Lower lobe of right lung (tissue), 2 donors: ENCODE measurements around the gene COMT. TPM values are rescaled to one million over a fixed set of nuclear protein-coding genes. Genes with fewer than 3 reads are reported as not detected.

Experiments
- ATAC-seq, 2 donors: fragments of 200-7000 bp; cut with Tn5 transposase; one replicate each; pipeline ENCODE4 v1.9.1; 2020 to 2022; ENCODE audit warnings: mild to moderate bottlenecking in 2 of 2, moderate library complexity in 2 of 2
- DNase-seq: peaks from one replicate; pipeline ENCODE4 v3.0.0-alpha.2; 2020
- H3K27ac ChIP-seq: fragments of 200-600 bp; one replicate; pipeline ENCODE4 v1.8.0; 2022
- H3K27me3 ChIP-seq: fragments of 200-600 bp; one replicate; pipeline ENCODE4 v1.8.0; 2022; ENCODE audit warnings: low read depth
- H3K36me3 ChIP-seq: fragments of 200-600 bp; one replicate; pipeline ENCODE4 v1.8.0; 2022; ENCODE audit warnings: mild to moderate bottlenecking
- H3K4me1 ChIP-seq: fragments of 200-600 bp; one replicate; pipeline ENCODE4 v1.8.0; 2022
- H3K4me3 ChIP-seq: fragments of 200-600 bp; one replicate; pipeline ENCODE4 v1.8.0; 2022; ENCODE audit warnings: mild to moderate bottlenecking
- H3K9me3 ChIP-seq: fragments of 200-600 bp; one replicate; pipeline ENCODE4 v1.8.0; 2022
- intact Hi-C: fragments of 100-400 bp; cut with DNase I; formaldehyde crosslinking; loops from one replicate; pipeline ENCODE4 v1.11.0; 2022
- long read RNA-seq: library from polyadenylated mRNA; unstranded; transcript quantifications from one replicate; pipeline ENCODE4 v2.0.0, GENCODE V29; 2021
- total RNA-seq: library from RNA; stranded (reverse); fragmentation: NEBNext Ultra II Directional; extraction: Animal tissue kit (Norgen Biotek cat#: 25700); gene quantifications from one replicate; pipeline ENCODE4 v1.2.1, GENCODE V29; 2021
- TF ChIP-seq, protein P1 (sequence below): fragments of 200-600 bp; IDR thresholded peaks from one replicate; pipeline ENCODE4 v1.8.0; 2022; ENCODE audit warnings: antibody characterized with exemption, mild to moderate bottlenecking
- donor health status: DM: no; HTN: yes; CAD: no; lungs with severe emphysema.

The COMT gene
- total RNA-seq, result 235 TPM
- long read RNA-seq, transcript COMT-202 (6 exons, 2,437 nt), result major isoform, 226 of 394 reads
- long read RNA-seq, transcript COMT-209 (4 exons, 1,035 nt), result minor isoform, 59 of 394 reads
- long read RNA-seq, partial matches to known transcripts, result 50 of 394 reads
- long read RNA-seq, other reads (novel, unspliced or antisense), result 57 of 394 reads

DNA sequence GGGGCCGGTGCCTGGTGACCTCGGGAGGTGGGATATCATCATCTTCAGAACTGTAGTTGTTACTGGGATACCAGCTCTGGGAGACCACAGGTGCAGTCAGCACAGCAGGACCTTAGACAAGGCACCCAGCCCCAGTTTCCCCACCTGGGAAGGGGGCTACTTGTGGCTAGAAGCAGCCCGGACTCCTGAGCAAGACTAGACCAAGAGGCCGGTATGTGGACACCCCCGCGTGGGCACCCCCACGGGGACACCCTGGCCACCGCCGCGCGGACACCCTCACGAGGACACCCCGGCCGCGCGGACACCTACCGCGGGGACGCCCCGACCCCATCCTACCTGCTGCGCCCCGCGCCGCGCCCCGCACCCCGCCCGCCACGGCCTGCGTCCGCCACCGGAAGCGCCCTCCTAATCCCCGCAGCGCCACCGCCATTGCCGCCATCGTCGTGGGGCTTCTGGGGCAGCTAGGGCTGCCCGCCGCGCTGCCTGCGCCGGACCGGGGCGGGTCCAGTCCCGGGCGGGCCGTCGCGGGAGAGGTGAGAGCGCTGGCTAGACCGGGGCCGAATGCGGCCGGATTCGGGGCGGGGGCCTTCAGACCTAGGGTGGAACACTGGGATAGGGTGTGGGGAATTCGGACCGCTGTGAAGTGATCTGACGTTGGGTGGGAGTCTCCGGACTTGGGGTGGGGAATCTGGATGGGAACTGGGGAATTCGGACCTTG, at the start of gene COMT, which contains the start of gene TXNRD2:
Gene COMT, plus strand, starts transcription at position 408 of the 718 bp plus-strand sequence. CDS start 20,755 bp downstream, outside the sequence.
Gene TXNRD2, minus strand, starts transcription at position 454 of the 718 bp plus-strand sequence. Its CDS starts 15 bp downstream, at position 439.
- intact Hi-C loops, result no loop called here
- TF ChIP-seq, protein P1, sequence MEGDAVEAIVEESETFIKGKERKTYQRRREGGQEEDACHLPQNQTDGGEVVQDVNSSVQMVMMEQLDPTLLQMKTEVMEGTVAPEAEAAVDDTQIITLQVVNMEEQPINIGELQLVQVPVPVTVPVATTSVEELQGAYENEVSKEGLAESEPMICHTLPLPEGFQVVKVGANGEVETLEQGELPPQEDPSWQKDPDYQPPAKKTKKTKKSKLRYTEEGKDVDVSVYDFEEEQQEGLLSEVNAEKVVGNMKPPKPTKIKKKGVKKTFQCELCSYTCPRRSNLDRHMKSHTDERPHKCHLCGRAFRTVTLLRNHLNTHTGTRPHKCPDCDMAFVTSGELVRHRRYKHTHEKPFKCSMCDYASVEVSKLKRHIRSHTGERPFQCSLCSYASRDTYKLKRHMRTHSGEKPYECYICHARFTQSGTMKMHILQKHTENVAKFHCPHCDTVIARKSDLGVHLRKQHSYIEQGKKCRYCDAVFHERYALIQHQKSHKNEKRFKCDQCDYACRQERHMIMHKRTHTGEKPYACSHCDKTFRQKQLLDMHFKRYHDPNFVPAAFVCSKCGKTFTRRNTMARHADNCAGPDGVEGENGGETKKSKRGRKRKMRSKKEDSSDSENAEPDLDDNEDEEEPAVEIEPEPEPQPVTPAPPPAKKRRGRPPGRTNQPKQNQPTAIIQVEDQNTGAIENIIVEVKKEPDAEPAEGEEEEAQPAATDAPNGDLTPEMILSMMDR, result no peak
- Histone ChIP-seq H3K9me3 (no peaks in the 10 kb centered on the region), H3K27ac (peak within 1 kb of the TSS; percentile 97), H3K4me1 (peaks cover 65% of the 10 kb centered on the region), H3K4me3 (peak within 1 kb of the TSS; percentile 83), H3K36me3 (no peaks in the 10 kb centered on the region), H3K27me3 (no peaks in the 10 kb centered on the region)
- ATAC-seq (peak; percentile 92 to 93), DNase-seq (peak; percentile 82)

DNA sequence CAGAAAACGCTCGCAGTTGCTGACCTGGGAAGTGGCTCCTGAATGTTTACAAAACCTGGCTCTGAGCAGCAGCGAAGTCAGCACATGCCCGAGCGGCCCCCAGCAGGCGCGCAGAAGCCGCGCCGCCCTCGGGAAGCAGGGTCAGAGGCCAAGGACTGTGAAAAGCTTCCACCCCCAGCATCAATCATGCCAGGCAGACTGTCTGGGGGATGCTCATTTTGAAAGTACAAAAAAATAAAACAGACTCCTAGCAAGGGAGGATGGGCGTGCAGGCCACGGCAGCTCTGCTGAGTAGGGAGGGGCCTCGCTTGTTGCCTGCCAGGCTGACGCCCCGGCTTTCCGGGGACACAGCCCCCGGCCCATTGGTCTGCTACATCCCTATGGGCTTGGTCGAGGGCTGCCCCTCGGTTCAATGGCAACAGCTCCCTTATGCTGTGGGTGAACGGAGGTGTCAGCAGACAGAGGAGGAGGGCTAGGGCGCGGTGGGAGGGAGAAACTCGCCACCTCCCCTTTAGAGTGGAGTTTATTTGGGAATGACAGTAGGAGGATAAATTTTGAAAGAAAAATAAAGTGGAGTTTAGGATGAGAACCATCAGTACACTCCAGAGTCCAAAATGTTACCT, 49.2 kb upstream of the COMT start:
- Histone ChIP-seq H3K4me3 (peak overlapping the region; percentile 16), H3K27me3 (no peaks in the 10 kb centered on the region), H3K4me1 (peaks cover 25% of the 10 kb centered on the region), H3K9me3 (no peaks in the 10 kb centered on the region), H3K27ac (peak overlapping the region; percentile 66), H3K36me3 (peaks cover 44% of the 10 kb centered on the region)
- ATAC-seq (peak in 1 of 2 donors; percentile 15), DNase-seq (no peak)
- TF ChIP-seq, protein P1, result no peak
- intact Hi-C loops, result no loop called here

DNA sequence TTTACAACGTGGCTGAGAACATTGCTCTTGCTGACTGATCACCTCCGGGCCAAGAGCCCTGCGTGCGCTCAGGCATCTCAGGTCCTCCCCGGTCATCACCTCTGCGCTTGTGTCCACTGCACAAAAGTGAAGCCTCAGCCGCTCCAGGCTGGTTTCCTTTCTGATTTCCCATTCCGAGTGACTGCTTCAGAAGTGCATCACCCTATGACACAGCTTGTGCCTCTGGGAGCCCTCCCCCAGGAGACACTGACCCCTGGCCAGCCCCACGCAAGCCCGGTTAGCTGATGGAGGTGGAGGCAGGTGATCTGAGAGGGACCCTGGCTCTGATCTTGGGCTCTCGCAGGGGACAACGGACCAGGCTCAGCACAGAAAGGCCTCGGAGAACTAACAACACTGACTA, 48.6 kb upstream of the COMT start:
- intact Hi-C loops, result no loop called here
- TF ChIP-seq, protein P1, result no peak
- Histone ChIP-seq H3K27ac (peak overlapping the region; percentile 66), H3K4me3 (no peak overlapping the region), H3K4me1 (peaks cover 22% of the 10 kb centered on the region), H3K27me3 (no peaks in the 10 kb centered on the region), H3K36me3 (peaks cover 49% of the 10 kb centered on the region), H3K9me3 (no peaks in the 10 kb centered on the region)
- ATAC-seq (no peak), DNase-seq (no peak)

DNA sequence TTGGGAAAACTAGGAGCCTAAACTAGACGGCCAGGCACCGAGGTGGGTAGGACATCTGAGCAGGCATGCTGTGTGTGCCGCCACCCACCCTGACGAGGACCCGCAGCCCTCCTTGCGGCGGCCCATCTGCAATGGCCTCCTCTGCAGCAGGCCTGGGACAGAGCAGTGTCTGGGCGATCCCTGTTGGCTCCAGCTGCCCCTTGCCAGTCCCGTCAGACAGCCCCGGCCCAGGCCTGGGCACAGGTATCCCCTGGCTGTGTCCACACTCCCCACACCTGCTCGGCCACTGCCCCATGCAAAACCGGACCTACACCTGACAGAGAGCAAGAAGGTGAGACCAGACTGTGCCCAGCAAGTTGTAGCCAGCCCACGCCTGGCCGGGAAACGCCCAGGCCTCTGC, 48.2 kb upstream of the COMT start:
- DNase-seq (no peak), ATAC-seq (no peak)
- H3K27me3 ChIP-seq, result no peaks in the 10 kb centered on the region
- H3K27ac ChIP-seq, result no peak overlapping the region
- intact Hi-C loops, result no loop called here
- H3K9me3 ChIP-seq, result no peaks in the 10 kb centered on the region
- H3K36me3 ChIP-seq, result peaks cover 54% of the 10 kb centered on the region
- TF ChIP-seq, protein P1, result no peak
- peaks cover 22% of the 10 kb centered on the region for H3K4me1 ChIP-seq
- no peak overlapping the region for H3K4me3 ChIP-seq

GRCh38 chr22:19895160-19895849, 46.3 kb upstream of the COMT start:
- intact Hi-C loops, result no loop called here
- Histone ChIP-seq H3K9me3 (no peaks in the 10 kb centered on the region), H3K4me1 (peaks cover 22% of the 10 kb centered on the region), H3K36me3 (peaks cover 53% of the 10 kb centered on the region), H3K27me3 (no peaks in the 10 kb centered on the region), H3K4me3 (no peak overlapping the region), H3K27ac (no peak overlapping the region)
- DNase-seq (no peak), ATAC-seq (no peak)
- TF ChIP-seq, protein P1, result no peak
